B cell (primary cell): ENCODE results near the gene TMEM86B. TPM values are rescaled to one million over a fixed set of nuclear protein-coding genes. Genes with fewer than 3 reads are reported as not detected.

ENCODE experiments used
- ATAC-seq: fragments of 200-7000 bp; cut with Tn5 transposase; one replicate; pipeline ENCODE4 v1.10.0; 2021; ENCODE audit warnings: low read depth, mild to moderate bottlenecking, moderate number of reproducible peaks, moderate library complexity
- CTCF ChIA-PET: fragments of 350-600 bp; sonication (Branson Sonifier 250); formaldehyde crosslinking; loops from one replicate; lab custom pipeline; 2021; ENCODE audit warnings: antibody characterized with exemption, inconsistent platforms; lab: Charles Lee
- POLR2A ChIA-PET: fragments of 350-600 bp; sonication (Branson Sonifier 250); formaldehyde crosslinking; loops from one replicate; lab custom pipeline; 2021; ENCODE audit warnings: antibody characterized with exemption; lab: Charles Lee
- DNase-seq: peaks from one replicate; pipeline ENCODE4 v3.0.0; 2013
- H2AFZ ChIP-seq: 2 replicates; pipeline ENCODE4 v1.6.1; 2012; ENCODE audit warnings: mild to moderate bottlenecking, low read depth, low read length; ENCODE audit not compliant: insufficient read depth, poor library complexity, severe bottlenecking
- H3K27ac ChIP-seq, 2 donors: 1 replicate in 1 of 2; 2 replicates in 1 of 2; pipeline ENCODE4 v1.5.1; 2012 to 2013; ENCODE audit warnings: low read length in 2 of 2, mild to moderate bottlenecking in 2 of 2, moderate library complexity in 1 of 2
- H3K27me3 ChIP-seq, 4 experiments: fragments of 200-600 bp in 1 of 4; sonication (generic) in 1 of 4; replicated peaks in 1 of 4; 1 replicate in 2 of 4; 2 replicates in 2 of 4; pipeline versions ENCODE4 v1.6.1 to v1.7.0; 2013 to 2016; ENCODE audit warnings: low read length in 3 of 4, mild to moderate bottlenecking in 2 of 4, mixed read lengths in 1 of 4, moderate library complexity in 1 of 4; ENCODE audit not compliant: insufficient read depth in 4 of 4, control insufficient read depth in 3 of 4; ENCODE audit errors: control extremely low read depth in 1 of 4
- H3K36me3 ChIP-seq, 2 experiments: replicated peaks in 1 of 2; 1 replicate in 1 of 2; 2 replicates in 1 of 2; pipeline versions ENCODE4 v1.6.1 to v1.7.1; 2013; ENCODE audit warnings: low read length in 1 of 2; ENCODE audit not compliant: insufficient read depth in 2 of 2, control insufficient read depth in 1 of 2; ENCODE audit errors: control extremely low read depth in 1 of 2, extremely low read depth in 1 of 2
- H3K4me1 ChIP-seq, 2 donors: fragments of 200-600 bp in 1 of 2; sonication (generic) in 1 of 2; 1 replicate in 1 of 2; 2 replicates in 1 of 2; pipeline versions ENCODE4 v1.5.1 to v1.6.1; 2013 to 2017; ENCODE audit warnings: low read length in 2 of 2; ENCODE audit not compliant: control insufficient read depth in 2 of 2, insufficient read depth in 2 of 2
- H3K4me2 ChIP-seq: replicated peaks from 2 replicates; pipeline ENCODE3; 2012; ENCODE audit warnings: mild to moderate bottlenecking, low read depth, low read length; ENCODE audit not compliant: poor library complexity, severe bottlenecking
- H3K4me3 ChIP-seq, 5 experiments: fragments of 200-600 bp in 1 of 5; sonication (generic) in 1 of 5; 1 replicate in 3 of 5; 2 replicates in 2 of 5; pipeline versions ENCODE4 v1.5.1 to v1.7.0; 2011 to 2016; ENCODE audit warnings: low read length in 4 of 5, mild to moderate bottlenecking in 4 of 5, low read depth in 2 of 5, control low read depth in 1 of 5, moderate library complexity in 1 of 5; ENCODE audit not compliant: insufficient read depth in 1 of 5; ENCODE audit errors: control extremely low read depth in 1 of 5, extremely low read depth in 1 of 5
- H3K79me2 ChIP-seq: fragments of 200-600 bp; sonication (generic); one replicate; pipeline ENCODE4 v1.6.0; 2016; ENCODE audit warnings: low read length; ENCODE audit not compliant: control insufficient read depth, insufficient read depth
- H3K9ac ChIP-seq: fragments of 200-600 bp; sonication (generic); 2 replicates; pipeline ENCODE4 v1.6.1; 2017; ENCODE audit warnings: mild to moderate bottlenecking, low read length, moderate library complexity
- H3K9me3 ChIP-seq, 3 donors: one replicate each; pipeline versions ENCODE4 v1.6.1 to v1.7.1; 2013; ENCODE audit warnings: low read length in 2 of 3; ENCODE audit not compliant: control insufficient read depth in 2 of 3, insufficient read depth in 1 of 3; ENCODE audit errors: control extremely low read depth in 1 of 3
- H4K20me1 ChIP-seq: 2 replicates; pipeline ENCODE4 v1.6.0; 2012; ENCODE audit warnings: mild to moderate bottlenecking, low read length; ENCODE audit not compliant: insufficient read depth, control insufficient read depth, poor library complexity, severe bottlenecking
- H3K27ac Mint-ChIP-seq: one replicate; pipeline ENCODE4 v1.8.0; 2021; ENCODE audit warnings: mixed read lengths
- H3K27me3 Mint-ChIP-seq: one replicate; pipeline ENCODE4 v1.8.0; 2021; ENCODE audit warnings: mixed read lengths
- H3K4me1 Mint-ChIP-seq: one replicate; pipeline ENCODE4 v1.8.0; 2021; ENCODE audit warnings: mixed read lengths
- H3K4me3 Mint-ChIP-seq: one replicate; pipeline ENCODE4 v1.8.0; 2021; ENCODE audit warnings: mixed read lengths
- H3K9me3 Mint-ChIP-seq: one replicate; pipeline ENCODE4 v1.8.0; 2022; ENCODE audit warnings: mixed read lengths; ENCODE audit not compliant: insufficient read depth
- EZH2 ChIP-seq: IDR thresholded peaks from 2 replicates; pipeline ENCODE4 v1.6.1; 2012; ENCODE audit warnings: borderline replicate concordance, low read depth, mild to moderate bottlenecking, moderate library complexity, low read length; ENCODE audit not compliant: insufficient read depth, poor library complexity, severe bottlenecking
- WGBS: methylation state at CpG from one replicate; pipeline ENCODE4 v1.1.5; 2013; ENCODE audit warnings: missing lambda C conversion rate; ENCODE audit not compliant: insufficient coverage; 5-methylcytosine and 5-hydroxymethylcytosine counted together
- intact Hi-C: fragments of 100-400 bp; cut with micrococcal nuclease; formaldehyde crosslinking; loops from one replicate; pipeline ENCODE4 v1.10.0; 2022
- polyA plus RNA-seq: library from polyadenylated mRNA; depleted of rRNA; stranded (reverse); fragments of >200 nt; gene quantifications from 2 replicates; pipeline ENCODE4 v1.2.3, GENCODE V29; 2012
- total RNA-seq, 2 donors: library from RNA; stranded (reverse); fragments of 120-200 nt in 1 of 2; gene quantifications; 1 replicate in 1 of 2; 2 replicates in 1 of 2; pipeline versions ENCODE4 v1.2.3 to v1.2.4, GENCODE V29; 2013 to 2022
- TF ChIP-seq, protein P1 (sequence below): fragments of 200-600 bp; IDR thresholded peaks from one replicate; pipeline ENCODE4 v1.8.0; 2022; ENCODE audit warnings: antibody characterized with exemption, mild to moderate bottlenecking

Gene TMEM86B
- total and polyA plus RNA-seq, 2 donors (not counting 1 experiment from before 2014, with no cell fraction given) = 13.6 to 20.7 TPM

DNA sequence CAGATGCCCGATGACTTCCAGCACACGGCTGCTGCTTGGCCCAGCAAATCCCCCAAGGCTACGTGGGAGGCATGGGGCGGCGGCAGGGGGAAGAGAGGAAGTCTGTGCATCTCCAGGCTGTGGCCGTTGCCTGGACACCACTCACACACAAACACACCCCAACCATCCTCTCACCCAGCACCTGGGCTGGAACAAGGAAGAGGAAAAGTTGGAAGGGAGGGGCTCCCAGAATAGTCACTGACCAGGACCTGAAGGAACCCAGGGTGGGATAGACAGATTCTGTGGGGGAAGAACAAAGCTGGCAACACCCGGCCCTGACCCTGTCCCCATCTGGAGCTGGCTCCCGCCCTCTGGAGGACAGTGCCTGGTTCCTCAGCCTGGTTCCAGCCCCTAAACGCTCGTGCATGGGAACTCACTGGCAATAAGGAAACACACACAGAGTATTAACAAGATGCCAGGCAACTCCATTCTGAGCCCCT is 19.1 kb upstream of the TMEM86B start:
- H3K27me3 Mint-ChIP-seq = no peaks in the 10 kb centered on the region
- Histone ChIP-seq H3K79me2 (peaks cover 100% of the 10 kb centered on the region), H2AFZ (no peak overlapping the region), H3K27me3 (no peaks in the 10 kb centered on the region), H3K9ac (no peak overlapping the region), H3K9me3 (no peaks in the 10 kb centered on the region), H3K27ac (peak overlapping the region in 1 of 2 donors; percentile 45), H3K4me1 (peaks cover 54 to 60% of the 10 kb centered on the region in 2 donors), H3K4me3 (no peak overlapping the region), H4K20me1 (peaks cover 95% of the 10 kb centered on the region), H3K4me2 (peak overlapping the region; percentile 31), H3K36me3 (peaks cover 0 to 64% of the 10 kb centered on the region in 2 experiments)
- peaks cover 49% of the 10 kb centered on the region for H3K4me1 Mint-ChIP-seq
- WGBS = 53% methylated on average over 4 of the region's 10 CpGs
- TF ChIP-seq, protein P1, sequence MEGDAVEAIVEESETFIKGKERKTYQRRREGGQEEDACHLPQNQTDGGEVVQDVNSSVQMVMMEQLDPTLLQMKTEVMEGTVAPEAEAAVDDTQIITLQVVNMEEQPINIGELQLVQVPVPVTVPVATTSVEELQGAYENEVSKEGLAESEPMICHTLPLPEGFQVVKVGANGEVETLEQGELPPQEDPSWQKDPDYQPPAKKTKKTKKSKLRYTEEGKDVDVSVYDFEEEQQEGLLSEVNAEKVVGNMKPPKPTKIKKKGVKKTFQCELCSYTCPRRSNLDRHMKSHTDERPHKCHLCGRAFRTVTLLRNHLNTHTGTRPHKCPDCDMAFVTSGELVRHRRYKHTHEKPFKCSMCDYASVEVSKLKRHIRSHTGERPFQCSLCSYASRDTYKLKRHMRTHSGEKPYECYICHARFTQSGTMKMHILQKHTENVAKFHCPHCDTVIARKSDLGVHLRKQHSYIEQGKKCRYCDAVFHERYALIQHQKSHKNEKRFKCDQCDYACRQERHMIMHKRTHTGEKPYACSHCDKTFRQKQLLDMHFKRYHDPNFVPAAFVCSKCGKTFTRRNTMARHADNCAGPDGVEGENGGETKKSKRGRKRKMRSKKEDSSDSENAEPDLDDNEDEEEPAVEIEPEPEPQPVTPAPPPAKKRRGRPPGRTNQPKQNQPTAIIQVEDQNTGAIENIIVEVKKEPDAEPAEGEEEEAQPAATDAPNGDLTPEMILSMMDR = no peak
- TF ChIP-seq EZH2 = no peak
- ChIA-PET CTCF (interaction anchor here (1.0 kb wide), 1 partner anchor 10 kb away, joined by 3 read pairs; no protein-coding TSS in a partner anchor), POLR2A (no interaction called here)
- no peak for ATAC-seq
- intact Hi-C loops = no loop called here
- no peak for DNase-seq
- H3K4me3 Mint-ChIP-seq = no peak overlapping the region
- peak overlapping the region; percentile 46 for H3K27ac Mint-ChIP-seq
- no peaks in the 10 kb centered on the region for H3K9me3 Mint-ChIP-seq

DNA sequence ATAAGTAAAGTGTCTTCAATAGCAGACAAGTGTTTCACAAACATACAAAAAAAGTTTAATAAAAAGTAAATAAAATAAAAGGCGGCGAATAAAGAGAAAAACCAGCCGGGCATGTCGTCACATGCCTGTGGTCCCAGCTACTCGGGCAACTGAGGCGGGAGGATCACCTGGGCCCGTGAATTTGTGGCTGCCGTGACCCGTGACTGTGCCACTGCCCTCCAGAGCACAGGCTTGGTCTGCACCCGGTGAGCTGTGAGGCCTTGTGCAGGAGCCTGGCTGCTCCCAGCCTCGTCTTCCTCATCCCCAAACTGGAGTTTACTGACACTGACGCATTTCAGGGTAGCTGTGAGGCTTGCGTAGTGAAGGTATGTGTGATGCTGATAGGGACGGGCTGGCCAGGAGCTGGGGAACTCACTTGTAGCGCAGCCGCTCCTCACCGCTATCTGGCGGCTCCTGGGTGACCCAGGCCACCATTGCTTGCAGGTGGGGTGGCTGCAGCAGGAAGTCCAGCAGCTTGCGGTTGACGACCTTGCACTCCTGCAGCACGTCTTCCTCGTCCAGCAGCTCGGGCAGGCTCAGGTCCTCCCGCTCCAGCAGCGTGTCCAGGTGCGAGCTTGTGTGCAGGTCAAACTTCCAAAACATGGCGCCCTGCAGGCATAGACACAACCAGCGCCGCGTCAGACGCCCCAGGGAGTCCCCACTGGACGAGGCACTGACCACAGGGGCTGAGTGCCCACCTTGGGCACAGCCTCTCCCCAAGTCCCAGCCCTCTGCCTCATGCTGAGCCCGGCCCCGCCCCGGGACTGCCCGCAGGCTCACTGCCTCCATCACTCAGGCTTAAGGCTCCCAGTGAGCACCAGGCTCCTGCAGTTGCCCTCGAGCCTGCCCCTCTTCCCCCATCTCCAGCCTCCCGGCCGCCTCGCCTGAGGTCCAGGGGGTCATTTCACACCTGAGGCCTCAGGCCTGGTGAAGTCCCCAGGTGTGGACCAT is 18.2 kb upstream of the TMEM86B start:
- Histone ChIP-seq H3K4me3 (no peak overlapping the region), H3K27ac (peak overlapping the region in 1 of 2 donors; percentile 45), H4K20me1 (peaks cover 100% of the 10 kb centered on the region), H3K4me2 (peak overlapping the region; percentile 31), H3K4me1 (peaks cover 45 to 51% of the 10 kb centered on the region in 2 donors), H3K9ac (no peak overlapping the region), H2AFZ (no peak overlapping the region), H3K27me3 (no peaks in the 10 kb centered on the region), H3K79me2 (peaks cover 100% of the 10 kb centered on the region), H3K9me3 (no peaks in the 10 kb centered on the region), H3K36me3 (peaks cover 0 to 73% of the 10 kb centered on the region in 2 experiments)
- H3K27ac Mint-ChIP-seq = no peak overlapping the region
- no peaks in the 10 kb centered on the region for H3K27me3 Mint-ChIP-seq
- DNase-seq = no peak
- intact Hi-C loops = no loop called here
- TF ChIP-seq, protein P1 = no peak
- TF ChIP-seq EZH2 = no peak
- peaks cover 42% of the 10 kb centered on the region for H3K4me1 Mint-ChIP-seq
- no peaks in the 10 kb centered on the region for H3K9me3 Mint-ChIP-seq
- no peak for ATAC-seq
- POLR2A ChIA-PET = no interaction called here
- no peak overlapping the region for H3K4me3 Mint-ChIP-seq
- CTCF ChIA-PET = interaction anchor here (0.7 to 1.1 kb wide), 4 partner anchors 13 to 106 kb away, joined by 3 to 4 read pairs (median 3); no protein-coding TSS in a partner anchor
- WGBS = 92% methylated on average over 40 of the region's 40 CpGs
